ENCODE data around the gene ZC2HC1C. TPM values are rescaled to one million over a fixed set of nuclear protein-coding genes. Genes with fewer than 3 reads are reported as not detected.

Gene ZC2HC1C
- total and polyA plus RNA-seq, 9 of the 15 experiments (the other 6 are each of a cell fraction or from before 2014, with no cell fraction given): 6.3 to 9.2 (median 7.7) TPM

DNA sequence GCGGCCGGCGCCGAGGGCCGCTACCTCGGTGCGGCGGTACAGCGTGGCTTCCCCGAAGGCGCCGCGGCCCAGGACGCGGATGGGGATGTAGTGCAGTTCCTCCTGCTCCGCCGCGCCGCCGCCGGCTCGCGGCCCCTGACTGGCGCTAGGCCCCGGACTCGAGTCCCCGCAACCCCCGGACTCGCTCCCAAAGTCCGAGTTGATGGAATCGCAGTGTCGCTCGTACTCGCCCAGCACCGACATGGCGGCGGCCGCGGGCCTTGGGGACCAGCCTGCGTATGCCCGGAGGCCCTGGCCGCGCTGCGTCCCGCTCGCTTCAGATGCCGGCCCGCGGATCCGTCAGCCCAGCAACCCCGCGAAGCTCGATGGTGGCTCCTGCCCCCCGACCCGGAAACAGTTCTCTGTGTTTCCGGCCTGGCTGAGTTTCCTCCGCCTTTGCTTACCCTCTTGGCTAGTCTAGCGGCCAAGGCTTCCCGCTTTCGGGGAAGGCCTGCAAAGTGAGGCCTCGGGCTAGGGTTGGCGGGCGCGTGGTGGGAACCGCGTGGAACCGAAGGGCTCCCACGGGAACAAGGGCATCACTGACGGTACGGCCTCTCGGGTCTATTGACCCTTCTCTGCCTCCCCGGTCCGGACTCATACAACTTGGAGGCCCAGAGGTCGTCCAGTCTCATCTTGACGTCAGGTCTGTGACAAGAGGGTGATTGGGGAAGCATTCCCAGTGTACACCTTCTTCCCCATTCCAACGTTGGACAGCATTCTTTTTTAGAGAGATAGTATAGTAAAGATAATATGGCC is 57.4 kb downstream of the ZC2HC1C start, which contains the start of gene NEK9 (continued):
- TF ChIP-seq NR0B1 (IDR thresholded peaks at IDR 0.05; ENCODE audit: partially characterized antibody) (no peak), TAF9B (IDR thresholded peaks at IDR 0.05; ENCODE audit: partially characterized antibody) (peak; percentile 85), RBM22 (IDR thresholded peaks at IDR 0.05; ENCODE audit: low read depth, low read length, poor library complexity, severe bottlenecking) (peak; percentile 71), NR2C1 (IDR thresholded peaks at IDR 0.05) (peak; percentile 99), NR2C1 (tag; IDR thresholded peaks at IDR 0.05) (peak; percentile 99), BCL6 (CRISPR knock-in tag; IDR thresholded peaks at IDR 0.05) (0 out of 2 replicates have a peak, but pooled peaks have one; percentile 29), CBFA2T2 (conservative IDR thresholded peaks at IDR 0.05) (no peak), JUND (IDR thresholded peaks at IDR 0.05; ENCODE audit: borderline replicate concordance, low read depth, low read length) (peak; percentile 29; the same call in 1 of the 2 replicates), JUND (tag; IDR thresholded peaks at IDR 0.05; ENCODE audit: borderline replicate concordance, low read depth, low read length) (no peak; the same call in 2 of the 3 replicates), ZNF184 (CRISPR knock-in tag; IDR thresholded peaks at IDR 0.05) (no peak), DLX4 (CRISPR knock-in tag; IDR thresholded peaks at IDR 0.05) (no peak), PYGO2 (tag; IDR thresholded peaks at IDR 0.05) (no peak), TRIM24 (IDR thresholded peaks at IDR 0.05) (peak in 1 of 2 experiments; percentile 34; a peak in 1 of 4 replicates), EGR1 (conservative IDR thresholded peaks at IDR 0.05) (no peak), STAT5A (IDR thresholded peaks at IDR 0.05; ENCODE audit: borderline replicate concordance, low read length) (no peak), ZNF561 (CRISPR knock-in tag; conservative IDR thresholded peaks at IDR 0.05) (no peak), IFI16 (CRISPR knock-in tag; IDR thresholded peaks at IDR 0.05) (no peak), EHMT2 (IDR thresholded peaks at IDR 0.05) (peak; percentile 75; the same call in 1 of the 2 replicates), PTRF (tag; IDR thresholded peaks at IDR 0.05) (no peak), TBP (optimal IDR thresholded peaks at IDR 0.05; ENCODE audit: low read depth, low read length) (peak; percentile 86), CBX3 (IDR thresholded peaks at IDR 0.05; ENCODE audit: borderline replicate concordance in 1 of 2, low read length in 2 of 2) (peak in 1 of 2 experiments; percentile 32; a peak in 1 of 3 replicates), BRD9 (IDR thresholded peaks at IDR 0.05; ENCODE audit: low read depth, partially characterized antibody) (peak; percentile 47)
- TF ChIP-seq, protein P1, sequence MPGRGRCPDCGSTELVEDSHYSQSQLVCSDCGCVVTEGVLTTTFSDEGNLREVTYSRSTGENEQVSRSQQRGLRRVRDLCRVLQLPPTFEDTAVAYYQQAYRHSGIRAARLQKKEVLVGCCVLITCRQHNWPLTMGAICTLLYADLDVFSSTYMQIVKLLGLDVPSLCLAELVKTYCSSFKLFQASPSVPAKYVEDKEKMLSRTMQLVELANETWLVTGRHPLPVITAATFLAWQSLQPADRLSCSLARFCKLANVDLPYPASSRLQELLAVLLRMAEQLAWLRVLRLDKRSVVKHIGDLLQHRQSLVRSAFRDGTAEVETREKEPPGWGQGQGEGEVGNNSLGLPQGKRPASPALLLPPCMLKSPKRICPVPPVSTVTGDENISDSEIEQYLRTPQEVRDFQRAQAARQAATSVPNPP (IDR thresholded peaks at IDR 0.05; ENCODE audit: borderline replicate concordance, insufficient read depth, insufficient read length): no peak
- TF ChIP-seq, protein P2, sequence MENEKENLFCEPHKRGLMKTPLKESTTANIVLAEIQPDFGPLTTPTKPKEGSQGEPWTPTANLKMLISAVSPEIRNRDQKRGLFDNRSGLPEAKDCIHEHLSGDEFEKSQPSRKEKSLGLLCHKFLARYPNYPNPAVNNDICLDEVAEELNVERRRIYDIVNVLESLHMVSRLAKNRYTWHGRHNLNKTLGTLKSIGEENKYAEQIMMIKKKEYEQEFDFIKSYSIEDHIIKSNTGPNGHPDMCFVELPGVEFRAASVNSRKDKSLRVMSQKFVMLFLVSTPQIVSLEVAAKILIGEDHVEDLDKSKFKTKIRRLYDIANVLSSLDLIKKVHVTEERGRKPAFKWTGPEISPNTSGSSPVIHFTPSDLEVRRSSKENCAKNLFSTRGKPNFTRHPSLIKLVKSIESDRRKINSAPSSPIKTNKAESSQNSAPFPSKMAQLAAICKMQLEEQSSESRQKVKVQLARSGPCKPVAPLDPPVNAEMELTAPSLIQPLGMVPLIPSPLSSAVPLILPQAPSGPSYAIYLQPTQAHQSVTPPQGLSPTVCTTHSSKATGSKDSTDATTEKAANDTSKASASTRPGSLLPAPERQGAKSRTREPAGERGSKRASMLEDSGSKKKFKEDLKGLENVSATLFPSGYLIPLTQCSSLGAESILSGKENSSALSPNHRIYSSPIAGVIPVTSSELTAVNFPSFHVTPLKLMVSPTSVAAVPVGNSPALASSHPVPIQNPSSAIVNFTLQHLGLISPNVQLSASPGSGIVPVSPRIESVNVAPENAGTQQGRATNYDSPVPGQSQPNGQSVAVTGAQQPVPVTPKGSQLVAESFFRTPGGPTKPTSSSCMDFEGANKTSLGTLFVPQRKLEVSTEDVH (IDR thresholded peaks at IDR 0.05; ENCODE audit: low read depth, partially characterized antibody): peak; percentile 76

All from K562 (cell line).